K562 (cell line): ENCODE measurements around the gene CADPS2. TPM values are rescaled to one million over a fixed set of nuclear protein-coding genes. Genes with fewer than 3 reads are reported as not detected.

Experiments used
- CC2D1A ChIP-seq: fragments of 450-650 bp; IDR thresholded peaks from 2 replicates; pipeline ENCODE4 v1.6.1; 2017; ENCODE audit warnings: mild to moderate bottlenecking
- ESRRB ChIP-seq: fragments of 250-450 bp; sonication (Bioruptor Pico); IDR thresholded peaks from 2 replicates; pipeline ENCODE4 v1.5.0; 2020; ENCODE audit warnings: mild to moderate bottlenecking, moderate library complexity, borderline replicate concordance
- NR1H2 ChIP-seq: sonication (generic); formaldehyde crosslinking; IDR thresholded peaks from 2 replicates; pipeline ENCODE4 v1.4.0; 2020; ENCODE audit warnings: mild to moderate bottlenecking, missing genetic modification reagents
- SREBF2 ChIP-seq: sonication (generic); formaldehyde crosslinking; IDR thresholded peaks from 2 replicates; pipeline ENCODE4 v1.4.0; 2020; ENCODE audit warnings: mild to moderate bottlenecking, missing genetic modification reagents
- TFAM ChIP-seq: fragments of 250-450 bp; sonication (Bioruptor Pico); conservative IDR thresholded peaks from 2 replicates; pipeline ENCODE4 v1.5.0; 2021; ENCODE audit warnings: mild to moderate bottlenecking, moderate library complexity
- polyA plus RNA-seq, 8 experiments: library from polyadenylated mRNA; depleted of rRNA in 4 of 8; stranded (reverse) in 5 of 8; unstranded in 3 of 8; fragments of >200 nt; fragmentation: Nextera tagmentation in 2 of 8; fragmentation: Illumina TruSeq in 1 of 8; extraction: Ambion mirVana in 2 of 8; extraction: Trizol in 1 of 8; gene quantifications; 2 replicates each; pipeline versions ENCODE4 v1.2.1 to v1.2.3, GENCODE V29; 2011 to 2014; ENCODE audit warnings: inconsistent platforms in 1 of 8, missing spikeins in 1 of 8
- total RNA-seq, 7 experiments: library from RNA; depleted of rRNA in 6 of 7; stranded (reverse); fragments of >200 nt in 6 of 7; fragmentation: Illumina TruSeq in 2 of 7; extraction: Trizol in 2 of 7; gene quantifications; 2 replicates each; pipeline versions ENCODE4 v1.2.1 to v1.2.3, GENCODE V29; 2011 to 2021; ENCODE audit warnings: low replicate concordance in 1 of 7
- TF ChIP-seq, protein P1 (sequence below): sonication (generic); formaldehyde crosslinking; IDR thresholded peaks from 2 replicates; pipeline ENCODE4 v1.8.0; 2022; ENCODE audit warnings: mild to moderate bottlenecking, missing genetic modification reagents
- TF ChIP-seq, protein P2 (sequence below): sonication (generic); formaldehyde crosslinking; IDR thresholded peaks from 2 replicates; pipeline ENCODE4 v1.8.1; 2022; ENCODE audit warnings: missing genetic modification reagents

The CADPS2 gene
- total and polyA plus RNA-seq, 9 of the 15 experiments (the other 6 are each of a cell fraction or from before 2014, with no cell fraction given) = 0.03 to 0.14 (median 0.04) TPM; not detected in 1

DNA sequence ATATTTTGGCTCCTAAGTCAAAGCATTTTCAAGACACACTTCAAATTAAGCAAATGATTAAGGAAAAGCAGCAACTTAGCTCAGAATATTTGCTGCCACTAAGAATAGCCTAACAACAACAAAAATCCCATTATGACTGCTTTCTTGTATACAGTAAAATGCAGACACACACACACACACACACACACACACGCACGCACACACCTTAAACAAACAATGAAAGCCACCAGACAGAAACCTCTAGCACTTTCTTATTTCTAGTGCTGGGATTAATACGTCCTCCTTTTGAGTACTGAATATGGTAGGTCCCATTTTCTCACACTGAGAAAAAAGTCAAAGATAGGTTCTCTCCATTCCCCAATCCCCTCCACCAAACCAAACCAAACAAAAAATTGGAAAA is 558.3 kb downstream of the CADPS2 start (continued):
- TF ChIP-seq, protein P1, sequence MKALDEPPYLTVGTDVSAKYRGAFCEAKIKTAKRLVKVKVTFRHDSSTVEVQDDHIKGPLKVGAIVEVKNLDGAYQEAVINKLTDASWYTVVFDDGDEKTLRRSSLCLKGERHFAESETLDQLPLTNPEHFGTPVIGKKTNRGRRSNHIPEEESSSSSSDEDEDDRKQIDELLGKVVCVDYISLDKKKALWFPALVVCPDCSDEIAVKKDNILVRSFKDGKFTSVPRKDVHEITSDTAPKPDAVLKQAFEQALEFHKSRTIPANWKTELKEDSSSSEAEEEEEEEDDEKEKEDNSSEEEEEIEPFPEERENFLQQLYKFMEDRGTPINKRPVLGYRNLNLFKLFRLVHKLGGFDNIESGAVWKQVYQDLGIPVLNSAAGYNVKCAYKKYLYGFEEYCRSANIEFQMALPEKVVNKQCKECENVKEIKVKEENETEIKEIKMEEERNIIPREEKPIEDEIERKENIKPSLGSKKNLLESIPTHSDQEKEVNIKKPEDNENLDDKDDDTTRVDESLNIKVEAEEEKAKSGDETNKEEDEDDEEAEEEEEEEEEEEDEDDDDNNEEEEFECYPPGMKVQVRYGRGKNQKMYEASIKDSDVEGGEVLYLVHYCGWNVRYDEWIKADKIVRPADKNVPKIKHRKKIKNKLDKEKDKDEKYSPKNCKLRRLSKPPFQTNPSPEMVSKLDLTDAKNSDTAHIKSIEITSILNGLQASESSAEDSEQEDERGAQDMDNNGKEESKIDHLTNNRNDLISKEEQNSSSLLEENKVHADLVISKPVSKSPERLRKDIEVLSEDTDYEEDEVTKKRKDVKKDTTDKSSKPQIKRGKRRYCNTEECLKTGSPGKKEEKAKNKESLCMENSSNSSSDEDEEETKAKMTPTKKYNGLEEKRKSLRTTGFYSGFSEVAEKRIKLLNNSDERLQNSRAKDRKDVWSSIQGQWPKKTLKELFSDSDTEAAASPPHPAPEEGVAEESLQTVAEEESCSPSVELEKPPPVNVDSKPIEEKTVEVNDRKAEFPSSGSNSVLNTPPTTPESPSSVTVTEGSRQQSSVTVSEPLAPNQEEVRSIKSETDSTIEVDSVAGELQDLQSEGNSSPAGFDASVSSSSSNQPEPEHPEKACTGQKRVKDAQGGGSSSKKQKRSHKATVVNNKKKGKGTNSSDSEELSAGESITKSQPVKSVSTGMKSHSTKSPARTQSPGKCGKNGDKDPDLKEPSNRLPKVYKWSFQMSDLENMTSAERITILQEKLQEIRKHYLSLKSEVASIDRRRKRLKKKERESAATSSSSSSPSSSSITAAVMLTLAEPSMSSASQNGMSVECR (CRISPR knock-in tag) = no peak
- TF ChIP-seq SREBF2 (no peak), CC2D1A (no peak), ESRRB (CRISPR knock-in tag) (no peak), TFAM (CRISPR knock-in tag) (no peak), NR1H2 (CRISPR knock-in tag) (no peak)
- TF ChIP-seq, protein P2, sequence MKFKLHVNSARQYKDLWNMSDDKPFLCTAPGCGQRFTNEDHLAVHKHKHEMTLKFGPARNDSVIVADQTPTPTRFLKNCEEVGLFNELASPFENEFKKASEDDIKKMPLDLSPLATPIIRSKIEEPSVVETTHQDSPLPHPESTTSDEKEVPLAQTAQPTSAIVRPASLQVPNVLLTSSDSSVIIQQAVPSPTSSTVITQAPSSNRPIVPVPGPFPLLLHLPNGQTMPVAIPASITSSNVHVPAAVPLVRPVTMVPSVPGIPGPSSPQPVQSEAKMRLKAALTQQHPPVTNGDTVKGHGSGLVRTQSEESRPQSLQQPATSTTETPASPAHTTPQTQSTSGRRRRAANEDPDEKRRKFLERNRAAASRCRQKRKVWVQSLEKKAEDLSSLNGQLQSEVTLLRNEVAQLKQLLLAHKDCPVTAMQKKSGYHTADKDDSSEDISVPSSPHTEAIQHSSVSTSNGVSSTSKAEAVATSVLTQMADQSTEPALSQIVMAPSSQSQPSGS (CRISPR knock-in tag) = no peak
- TF ChIP-seq, all 486 proteins: peak for 0
